Measurements from ENCODE around the gene EXOSC2.

DNA sequence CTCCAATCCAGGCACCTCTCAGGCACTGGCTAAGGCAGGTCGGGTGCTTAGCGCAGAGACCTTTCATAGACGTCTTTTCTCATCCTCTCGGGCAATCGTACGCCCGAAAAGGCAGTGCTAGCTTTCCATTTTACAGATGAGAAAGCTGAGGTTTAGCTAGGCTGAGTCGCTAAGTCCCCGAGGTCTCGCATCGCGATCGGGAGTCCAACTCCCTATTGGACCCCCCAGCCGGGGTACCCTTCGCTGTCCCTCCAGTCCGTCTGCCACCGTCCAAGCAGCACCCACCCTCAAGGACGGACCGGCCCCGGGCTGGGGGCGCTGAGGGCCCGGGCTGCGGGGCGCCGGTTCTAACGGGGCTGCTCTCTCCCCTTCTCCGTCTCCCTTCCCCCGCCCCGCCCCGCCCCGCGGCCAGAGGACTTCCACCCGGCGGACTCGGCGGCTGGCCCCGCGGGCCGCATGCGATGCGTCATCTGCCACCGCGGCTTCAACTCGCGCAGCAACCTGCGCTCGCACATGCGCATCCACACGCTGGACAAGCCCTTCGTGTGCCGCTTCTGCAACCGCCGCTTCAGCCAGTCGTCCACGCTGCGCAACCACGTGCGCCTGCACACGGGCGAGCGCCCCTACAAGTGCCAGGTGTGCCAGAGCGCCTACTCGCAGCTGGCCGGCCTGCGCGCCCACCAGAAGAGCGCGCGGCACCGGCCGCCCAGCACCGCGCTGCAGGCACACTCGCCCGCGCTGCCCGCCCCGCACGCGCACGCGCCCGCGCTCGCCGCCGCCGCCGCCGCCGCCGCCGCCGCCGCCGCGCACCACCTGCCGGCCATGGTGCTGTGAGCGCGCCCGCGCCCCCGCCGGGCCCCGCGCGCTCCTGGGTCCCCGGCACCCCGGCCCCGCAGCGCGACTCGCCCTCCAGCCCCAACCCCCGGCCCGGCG, 12.5 kb upstream of the EXOSC2 start:
- TF ChIP-seq RXRA (IDR thresholded peaks at IDR 0.05; ENCODE audit: insufficient read depth, low read depth, low read length) (no peak), POLR2A (IDR thresholded peaks at IDR 0.05; ENCODE audit: control extremely low read depth in 1 of 2, low read depth in 2 of 2, low read length in 2 of 2) (no peak)
- TF ChIP-seq, protein P1, sequence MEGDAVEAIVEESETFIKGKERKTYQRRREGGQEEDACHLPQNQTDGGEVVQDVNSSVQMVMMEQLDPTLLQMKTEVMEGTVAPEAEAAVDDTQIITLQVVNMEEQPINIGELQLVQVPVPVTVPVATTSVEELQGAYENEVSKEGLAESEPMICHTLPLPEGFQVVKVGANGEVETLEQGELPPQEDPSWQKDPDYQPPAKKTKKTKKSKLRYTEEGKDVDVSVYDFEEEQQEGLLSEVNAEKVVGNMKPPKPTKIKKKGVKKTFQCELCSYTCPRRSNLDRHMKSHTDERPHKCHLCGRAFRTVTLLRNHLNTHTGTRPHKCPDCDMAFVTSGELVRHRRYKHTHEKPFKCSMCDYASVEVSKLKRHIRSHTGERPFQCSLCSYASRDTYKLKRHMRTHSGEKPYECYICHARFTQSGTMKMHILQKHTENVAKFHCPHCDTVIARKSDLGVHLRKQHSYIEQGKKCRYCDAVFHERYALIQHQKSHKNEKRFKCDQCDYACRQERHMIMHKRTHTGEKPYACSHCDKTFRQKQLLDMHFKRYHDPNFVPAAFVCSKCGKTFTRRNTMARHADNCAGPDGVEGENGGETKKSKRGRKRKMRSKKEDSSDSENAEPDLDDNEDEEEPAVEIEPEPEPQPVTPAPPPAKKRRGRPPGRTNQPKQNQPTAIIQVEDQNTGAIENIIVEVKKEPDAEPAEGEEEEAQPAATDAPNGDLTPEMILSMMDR (IDR thresholded peaks at IDR 0.05; ENCODE audit: control extremely low read depth in 1 of 3, insufficient read depth in 1 of 3, low read depth in 1 of 3, low read length in 3 of 3) = no peak

Data from H1 (cell line).